BE2C (cell line): ENCODE results near the gene PCDH9.

Experiments used
- DNase-seq: peaks from one replicate; pipeline ENCODE4 v3.0.0-alpha.2; 2020
- H3K27me3 ChIP-seq: fragments of 250-450 bp; sonication (Bioruptor Pico); 2 replicates; pipeline ENCODE4 v1.5.1; 2020; ENCODE audit warnings: mild to moderate bottlenecking
- H3K36me3 ChIP-seq: fragments of 250-450 bp; sonication (Bioruptor Pico); 2 replicates; pipeline ENCODE4 v1.5.1; 2020; ENCODE audit warnings: mild to moderate bottlenecking
- H3K4me1 ChIP-seq: fragments of 250-450 bp; sonication (Bioruptor Pico); 2 replicates; pipeline ENCODE4 v1.5.1; 2020
- H3K4me3 ChIP-seq: 2 replicates; pipeline ENCODE4 v1.5.1; 2011; ENCODE audit warnings: low read depth, low read length
- H3K9me3 ChIP-seq: fragments of 250-450 bp; sonication (Bioruptor Pico); 2 replicates; pipeline ENCODE4 v1.5.1; 2020
- CTCF ChIP-seq: IDR thresholded peaks from 2 replicates; pipeline ENCODE4 v1.5.1; 2012; ENCODE audit warnings: mild to moderate bottlenecking, low read depth, low read length

Gene PCDH9

DNA sequence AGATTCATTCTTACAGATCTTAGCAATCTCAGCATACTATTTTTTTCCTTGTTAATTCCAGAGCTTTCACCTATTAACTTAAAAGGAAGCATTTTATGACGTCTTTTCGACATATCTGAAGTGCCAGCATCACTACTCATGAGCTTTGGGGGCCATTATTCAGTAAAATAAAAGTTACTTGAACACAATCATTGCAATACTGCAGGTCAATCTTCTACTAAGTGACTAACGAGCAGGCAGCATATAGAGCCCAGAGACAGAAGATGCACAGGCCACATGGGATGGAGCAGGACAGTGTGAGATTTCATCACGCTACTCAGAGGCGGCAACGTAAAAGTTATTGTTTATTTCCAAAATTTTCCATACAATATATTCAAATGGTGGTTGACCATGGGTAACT, 382.6 kb downstream of the PCDH9 start:
- Histone ChIP-seq H3K4me1 (no peaks in the 10 kb centered on the region), H3K27me3 (no peaks in the 10 kb centered on the region), H3K9me3 (no peaks in the 10 kb centered on the region), H3K4me3 (no peak overlapping the region), H3K36me3 (no peaks in the 10 kb centered on the region)
- TF ChIP-seq CTCF, result no peak
- DNase-seq, result no peak

DNA sequence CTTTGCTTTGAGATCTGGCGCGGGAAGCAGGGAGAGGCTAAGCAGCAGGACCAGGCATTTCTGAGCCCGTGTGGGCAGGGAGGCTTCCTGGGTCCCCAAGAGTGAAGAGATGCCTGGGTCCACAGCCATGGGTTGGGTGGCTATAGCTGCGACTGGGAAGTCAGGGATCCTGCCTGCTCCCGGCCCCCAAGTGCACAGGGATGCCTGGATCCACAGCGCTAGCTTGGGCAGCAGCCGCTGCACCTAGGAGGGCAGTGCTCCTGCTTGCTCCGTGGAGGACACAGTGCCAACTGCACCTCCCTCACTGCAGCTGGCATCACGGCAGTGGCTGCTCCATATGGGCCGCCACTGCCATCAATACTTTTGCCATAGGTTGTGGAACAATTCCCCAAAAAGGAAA, 384.7 kb downstream of the PCDH9 start:
- no peaks in the 10 kb centered on the region for H3K4me1 ChIP-seq
- H3K27me3 ChIP-seq, result no peaks in the 10 kb centered on the region
- H3K9me3 ChIP-seq, result no peaks in the 10 kb centered on the region
- no peak for TF ChIP-seq CTCF
- H3K4me3 ChIP-seq, result no peak overlapping the region
- no peaks in the 10 kb centered on the region for H3K36me3 ChIP-seq
- DNase-seq, result no peak

DNA sequence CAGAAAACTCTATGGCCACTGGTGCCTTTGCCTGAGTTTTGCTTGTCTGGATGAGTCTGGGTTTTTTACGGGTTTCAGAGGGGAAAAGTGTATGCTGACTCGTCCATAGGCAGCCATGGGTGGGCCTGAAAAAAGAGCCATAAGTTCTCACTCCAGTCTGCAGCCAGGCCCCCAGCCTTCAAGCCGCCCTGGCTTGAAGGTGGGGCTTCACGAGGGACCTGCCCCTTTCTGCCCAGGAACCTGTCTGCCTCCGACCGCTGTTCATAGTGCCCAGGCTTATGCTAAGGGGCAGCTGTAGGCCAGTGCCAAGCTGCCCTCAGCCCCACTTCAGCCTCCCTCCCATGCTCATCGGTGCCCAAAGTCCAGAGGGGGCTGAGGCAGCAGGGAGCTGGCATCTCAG, 385.2 kb downstream of the PCDH9 start:
- Histone ChIP-seq H3K9me3 (no peaks in the 10 kb centered on the region), H3K36me3 (no peaks in the 10 kb centered on the region), H3K4me3 (no peak overlapping the region), H3K27me3 (no peaks in the 10 kb centered on the region), H3K4me1 (no peaks in the 10 kb centered on the region)
- no peak for DNase-seq
- no peak for TF ChIP-seq CTCF

- H3K27me3 ChIP-seq, result no peaks in the 10 kb centered on the region
- no peaks in the 10 kb centered on the region for H3K36me3 ChIP-seq
- no peak for TF ChIP-seq CTCF
- H3K9me3 ChIP-seq, result no peaks in the 10 kb centered on the region
- no peak for DNase-seq
- H3K4me3 ChIP-seq, result no peak overlapping the region
- H3K4me1 ChIP-seq, result no peaks in the 10 kb centered on the region
These were observed 387.4 kb downstream of the PCDH9 start for GRCh38 chr13:66842766-66843165.

DNA sequence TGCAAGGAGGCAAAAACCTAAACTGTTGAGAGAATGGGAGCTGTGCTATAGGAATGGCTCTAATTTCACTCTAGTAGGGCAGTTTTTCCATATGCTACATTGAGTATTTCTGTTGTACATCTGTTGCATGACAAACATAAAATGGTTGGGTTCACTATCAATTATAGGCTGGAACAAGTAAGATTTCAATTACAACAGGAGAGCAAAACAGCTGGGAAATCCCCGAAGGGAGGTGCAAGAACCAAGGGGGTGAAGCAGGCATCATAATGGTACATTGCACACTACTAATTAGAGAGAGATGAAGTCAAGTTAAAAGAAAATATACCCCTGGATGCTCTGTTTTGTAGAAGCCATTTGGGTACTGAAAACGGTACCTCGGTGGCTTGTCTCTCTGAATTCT, 389.5 kb downstream of the PCDH9 start:
- no peak for DNase-seq
- no peak for TF ChIP-seq CTCF
- Histone ChIP-seq H3K4me3 (no peak overlapping the region), H3K9me3 (no peaks in the 10 kb centered on the region), H3K36me3 (no peaks in the 10 kb centered on the region), H3K4me1 (peaks cover 2% of the 10 kb centered on the region; the same call in 1 of the 2 replicates), H3K27me3 (no peaks in the 10 kb centered on the region)

DNA sequence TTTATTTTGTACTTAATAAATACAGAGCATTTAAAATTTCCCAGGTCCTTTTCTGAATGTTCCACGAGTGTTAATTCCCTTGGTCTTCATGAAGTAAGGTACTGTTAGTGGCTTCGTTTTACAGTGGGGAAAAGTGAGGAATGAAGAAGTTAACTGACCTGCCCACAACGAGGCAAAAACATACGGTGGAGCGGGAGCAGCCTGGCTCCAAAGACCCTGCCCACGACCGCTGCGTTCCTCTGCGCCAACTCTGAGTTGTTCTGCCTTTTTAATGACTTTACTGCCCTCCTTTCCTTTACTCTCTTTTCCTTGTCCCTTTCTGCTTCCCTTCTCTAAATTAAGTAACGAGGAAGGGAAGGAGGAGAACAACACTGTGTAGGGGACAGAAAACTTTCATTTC, 392.9 kb downstream of the PCDH9 start:
- Histone ChIP-seq H3K9me3 (no peaks in the 10 kb centered on the region), H3K27me3 (no peaks in the 10 kb centered on the region), H3K4me3 (no peak overlapping the region), H3K36me3 (no peaks in the 10 kb centered on the region), H3K4me1 (peaks cover 3% of the 10 kb centered on the region; the same call in 1 of the 2 replicates)
- no peak for DNase-seq
- no peak for TF ChIP-seq CTCF
